ENCODE results near the gene TRAPPC11. TPM values are rescaled to one million over a fixed set of nuclear protein-coding genes. Genes with fewer than 3 reads are reported as not detected.

Gene TRAPPC11
- total RNA-seq, 2 experiments from 2014 or later: 27.8 to 35.7 TPM

DNA sequence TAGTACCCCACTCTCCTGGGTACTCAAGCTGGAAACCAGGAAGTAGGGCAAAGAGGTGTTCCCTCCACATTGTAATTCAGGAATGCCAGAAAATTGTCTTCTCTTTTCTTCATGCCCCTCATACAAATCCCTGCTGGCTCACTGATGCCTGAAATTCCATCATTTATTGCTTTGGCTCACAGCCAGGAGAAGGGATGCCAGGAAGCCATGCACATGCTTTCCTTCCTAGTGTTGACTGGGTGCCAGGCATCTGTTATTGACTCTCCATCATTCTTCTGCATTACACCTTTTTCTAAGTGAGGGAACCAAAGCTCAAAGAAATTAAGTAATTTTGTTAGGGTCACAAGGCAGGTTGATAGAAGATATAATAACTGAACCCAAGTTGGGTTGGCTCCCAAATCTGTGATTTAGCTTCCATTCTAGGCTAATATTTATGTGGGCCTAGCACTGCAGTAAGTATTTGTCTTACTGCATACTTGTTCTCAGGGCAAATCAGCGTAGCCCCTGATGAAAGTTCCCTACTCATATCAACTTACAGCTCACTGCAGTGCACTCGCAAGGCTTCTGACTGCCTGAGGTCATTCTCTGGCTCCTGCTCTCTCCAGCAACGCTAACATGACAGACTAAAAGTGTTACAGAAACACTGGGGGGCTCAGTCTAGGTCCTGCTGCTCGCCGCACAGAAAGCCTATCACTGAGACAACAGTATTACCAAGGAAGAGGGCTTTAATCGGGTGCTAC is 89.0 kb downstream of the TRAPPC11 start:
- no peak overlapping the region for H3K27ac ChIP-seq (ENCODE audit: low read depth, low read length, poor library complexity, severe bottlenecking)
- H3K36me3 ChIP-seq (ENCODE audit: insufficient read depth, low read length): no peaks in the 10 kb centered on the region
- H4K20me1 ChIP-seq (ENCODE audit: insufficient read depth, low read length): no peaks in the 10 kb centered on the region
- BruUV-seq (replicated peaks): no TSS peak
- no peak overlapping the region for H3K4me2 ChIP-seq (ENCODE audit: low read length)
- ChIA-PET POLR2A (interaction anchor here (0.5 to 1.0 kb wide), 6 partner anchors 9 to 29 kb away, joined by 3 to 6 read pairs (median 4); no protein-coding TSS in a partner anchor), CTCF (ENCODE audit: unreplicated experiment) (no interaction called here)
- no peaks in the 10 kb centered on the region for H3K4me1 ChIP-seq (ENCODE audit: insufficient read depth, low read length, poor library complexity, severe bottlenecking)
- no peak overlapping the region for H3K4me3 ChIP-seq (ENCODE audit: low read depth, low read length, poor library complexity, severe bottlenecking)
- no peaks in the 10 kb centered on the region for H3K9me2 ChIP-seq (ENCODE audit: insufficient read depth, low read length)
- no peak overlapping the region for H2AFZ ChIP-seq (ENCODE audit: low read length)
- TF ChIP-seq EZH2phosphoT487 (IDR thresholded peaks at IDR 0.05; ENCODE audit: borderline replicate concordance, low read depth, low read length): no peak
- intact Hi-C loops (cut with micrococcal nuclease; ENCODE audit: unreplicated experiment): no loop called here
- DNase-seq (ENCODE audit: low spot score): no peak
- H3K9me3 ChIP-seq (ENCODE audit: low read length): no peaks in the 10 kb centered on the region
- H3K79me2 ChIP-seq (ENCODE audit: insufficient read depth, low read depth, low read length): no peaks in the 10 kb centered on the region

GRCh38 chr4:183751106-183751505 is 92.0 kb downstream of the TRAPPC11 start:
- H3K9me2 ChIP-seq (ENCODE audit: insufficient read depth, low read length): no peaks in the 10 kb centered on the region
- no TSS peak for BruUV-seq (replicated peaks)
- no peak overlapping the region for H3K4me2 ChIP-seq (ENCODE audit: low read length)
- intact Hi-C loops (cut with micrococcal nuclease; ENCODE audit: unreplicated experiment): no loop called here
- H4K20me1 ChIP-seq (ENCODE audit: insufficient read depth, low read length): no peaks in the 10 kb centered on the region
- no peak overlapping the region for H3K4me3 ChIP-seq (ENCODE audit: low read depth, low read length, poor library complexity, severe bottlenecking)
- ChIA-PET CTCF (ENCODE audit: unreplicated experiment) (no interaction called here), POLR2A (no interaction called here)
- H3K79me2 ChIP-seq (ENCODE audit: insufficient read depth, low read depth, low read length): no peaks in the 10 kb centered on the region
- DNase-seq (ENCODE audit: low spot score): no peak
- H3K27ac ChIP-seq (ENCODE audit: low read depth, low read length, poor library complexity, severe bottlenecking): no peak overlapping the region
- H3K4me1 ChIP-seq (ENCODE audit: insufficient read depth, low read length, poor library complexity, severe bottlenecking): no peaks in the 10 kb centered on the region
- no peaks in the 10 kb centered on the region for H3K36me3 ChIP-seq (ENCODE audit: insufficient read depth, low read length)
- TF ChIP-seq, protein P1, sequence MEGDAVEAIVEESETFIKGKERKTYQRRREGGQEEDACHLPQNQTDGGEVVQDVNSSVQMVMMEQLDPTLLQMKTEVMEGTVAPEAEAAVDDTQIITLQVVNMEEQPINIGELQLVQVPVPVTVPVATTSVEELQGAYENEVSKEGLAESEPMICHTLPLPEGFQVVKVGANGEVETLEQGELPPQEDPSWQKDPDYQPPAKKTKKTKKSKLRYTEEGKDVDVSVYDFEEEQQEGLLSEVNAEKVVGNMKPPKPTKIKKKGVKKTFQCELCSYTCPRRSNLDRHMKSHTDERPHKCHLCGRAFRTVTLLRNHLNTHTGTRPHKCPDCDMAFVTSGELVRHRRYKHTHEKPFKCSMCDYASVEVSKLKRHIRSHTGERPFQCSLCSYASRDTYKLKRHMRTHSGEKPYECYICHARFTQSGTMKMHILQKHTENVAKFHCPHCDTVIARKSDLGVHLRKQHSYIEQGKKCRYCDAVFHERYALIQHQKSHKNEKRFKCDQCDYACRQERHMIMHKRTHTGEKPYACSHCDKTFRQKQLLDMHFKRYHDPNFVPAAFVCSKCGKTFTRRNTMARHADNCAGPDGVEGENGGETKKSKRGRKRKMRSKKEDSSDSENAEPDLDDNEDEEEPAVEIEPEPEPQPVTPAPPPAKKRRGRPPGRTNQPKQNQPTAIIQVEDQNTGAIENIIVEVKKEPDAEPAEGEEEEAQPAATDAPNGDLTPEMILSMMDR (conservative IDR thresholded peaks at IDR 0.05; ENCODE audit: low read length): no peak
- no peak for TF ChIP-seq EZH2phosphoT487 (IDR thresholded peaks at IDR 0.05; ENCODE audit: borderline replicate concordance, low read depth, low read length)
- no peaks in the 10 kb centered on the region for H3K9me3 ChIP-seq (ENCODE audit: low read length)
- H2AFZ ChIP-seq (ENCODE audit: low read length): no peak overlapping the region

DNA sequence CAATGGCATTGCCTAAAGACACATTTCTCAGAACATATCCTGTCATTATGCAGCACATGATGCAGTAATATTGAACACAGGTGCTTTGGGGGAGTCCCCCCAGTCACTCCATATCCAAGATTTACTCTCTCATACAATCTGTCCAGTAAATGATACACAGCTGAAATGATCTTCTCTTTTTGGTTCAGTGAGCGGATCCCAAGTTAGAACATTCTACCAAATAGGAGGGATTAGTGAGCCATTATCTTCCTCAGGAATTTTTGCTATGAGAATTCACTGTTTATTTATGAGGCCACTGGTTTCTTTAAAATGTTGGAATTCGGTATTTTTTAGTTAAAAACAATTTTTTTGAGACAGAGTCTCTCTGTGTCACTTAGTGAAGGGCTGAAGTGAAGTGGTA is 96.5 kb downstream of the TRAPPC11 start:
- H3K9me2 ChIP-seq (ENCODE audit: insufficient read depth, low read length): no peaks in the 10 kb centered on the region
- H3K4me3 ChIP-seq (ENCODE audit: low read depth, low read length, poor library complexity, severe bottlenecking): no peak overlapping the region
- H3K27ac ChIP-seq (ENCODE audit: low read depth, low read length, poor library complexity, severe bottlenecking): no peak overlapping the region
- no peak overlapping the region for H3K4me2 ChIP-seq (ENCODE audit: low read length)
- no peaks in the 10 kb centered on the region for H3K4me1 ChIP-seq (ENCODE audit: insufficient read depth, low read length, poor library complexity, severe bottlenecking)
- no TSS peak for BruUV-seq (replicated peaks)
- no peaks in the 10 kb centered on the region for H3K79me2 ChIP-seq (ENCODE audit: insufficient read depth, low read depth, low read length)
- H4K20me1 ChIP-seq (ENCODE audit: insufficient read depth, low read length): no peaks in the 10 kb centered on the region
- H3K9me3 ChIP-seq (ENCODE audit: low read length): no peaks in the 10 kb centered on the region
- TF ChIP-seq EZH2phosphoT487 (IDR thresholded peaks at IDR 0.05; ENCODE audit: borderline replicate concordance, low read depth, low read length): no peak
- TF ChIP-seq, protein P1 (conservative IDR thresholded peaks at IDR 0.05; ENCODE audit: low read length): no peak
- intact Hi-C loops (cut with micrococcal nuclease; ENCODE audit: unreplicated experiment): no loop called here
- ChIA-PET POLR2A (no interaction called here), CTCF (ENCODE audit: unreplicated experiment) (no interaction called here)
- no peak overlapping the region for H2AFZ ChIP-seq (ENCODE audit: low read length)
- no peak for DNase-seq (ENCODE audit: low spot score)
- H3K36me3 ChIP-seq (ENCODE audit: insufficient read depth, low read length): no peaks in the 10 kb centered on the region
